Hippocampal formation (tissue), 2 donors: ENCODE measurements around the gene PMEPA1.
A peak's percentile ranks its signal among the peaks of the same experiment; 100 is the strongest.

Source experiments
- DNase-seq, 2 donors: peaks; one replicate each; lab custom pipeline; 2025; lab: John Stamatoyannopoulos, UW

PMEPA1 gene, protein sequence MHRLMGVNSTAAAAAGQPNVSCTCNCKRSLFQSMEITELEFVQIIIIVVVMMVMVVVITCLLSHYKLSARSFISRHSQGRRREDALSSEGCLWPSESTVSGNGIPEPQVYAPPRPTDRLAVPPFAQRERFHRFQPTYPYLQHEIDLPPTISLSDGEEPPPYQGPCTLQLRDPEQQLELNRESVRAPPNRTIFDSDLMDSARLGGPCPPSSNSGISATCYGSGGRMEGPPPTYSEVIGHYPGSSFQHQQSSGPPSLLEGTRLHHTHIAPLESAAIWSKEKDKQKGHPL

GRCh38 chr20:57709823-57710799 is at the start of gene PMEPA1:
Gene PMEPA1, minus strand, starts transcription at chr20:57710015. Its CDS starts 433 bp downstream, at chr20:57709582.
- DNase-seq, result peak; percentile 69 to 86

DNA sequence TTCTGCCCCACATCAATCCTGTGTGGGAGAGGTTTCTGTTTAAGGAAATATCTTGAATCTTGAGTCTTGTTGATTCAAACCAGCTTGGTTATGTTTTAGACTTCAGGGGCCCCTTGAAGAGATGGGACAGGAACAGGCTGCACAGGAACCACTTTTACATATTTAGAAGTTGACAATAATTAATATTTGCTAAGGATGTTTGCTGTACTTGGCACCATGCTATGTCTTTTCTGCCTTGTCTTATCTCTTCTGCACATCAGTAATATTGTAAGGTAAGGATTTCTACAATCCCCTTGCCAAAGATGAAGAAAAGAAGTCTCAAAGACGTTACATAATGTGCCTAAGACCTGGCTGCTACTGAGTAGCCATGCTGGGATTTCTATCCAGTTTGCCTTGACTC is 48.0 kb upstream of the PMEPA1 start:
- no peak for DNase-seq

- DNase-seq, result no peak
Measured at GRCh38 chr20:57756921-57757320, 47.1 kb upstream of the PMEPA1 start.

GRCh38 chr20:57756213-57756612 is 46.4 kb upstream of the PMEPA1 start:
- DNase-seq, result no peak

DNA sequence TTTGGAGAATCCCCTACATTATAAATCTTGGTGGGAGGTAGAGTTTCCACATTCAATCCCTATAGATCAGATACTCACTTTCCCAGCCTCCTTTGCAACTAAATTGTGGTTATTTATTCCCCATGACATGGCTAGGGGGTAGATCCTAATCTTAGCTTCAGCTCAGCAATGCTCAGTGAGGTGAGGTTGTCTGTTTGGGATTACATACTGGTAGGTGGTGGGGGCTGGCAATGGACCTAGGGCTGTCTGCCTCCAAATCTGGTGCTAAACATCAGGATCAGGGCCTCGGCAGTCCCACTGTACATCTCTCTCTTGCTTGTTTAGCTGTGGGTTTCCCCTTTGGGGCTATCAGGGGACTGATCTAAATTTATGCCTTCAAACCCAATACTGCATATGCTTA is 45.8 kb upstream of the PMEPA1 start:
- DNase-seq, result no peak

- no peak for DNase-seq
Measured at GRCh38 chr20:57754190-57754589, 44.4 kb upstream of the PMEPA1 start.

DNA sequence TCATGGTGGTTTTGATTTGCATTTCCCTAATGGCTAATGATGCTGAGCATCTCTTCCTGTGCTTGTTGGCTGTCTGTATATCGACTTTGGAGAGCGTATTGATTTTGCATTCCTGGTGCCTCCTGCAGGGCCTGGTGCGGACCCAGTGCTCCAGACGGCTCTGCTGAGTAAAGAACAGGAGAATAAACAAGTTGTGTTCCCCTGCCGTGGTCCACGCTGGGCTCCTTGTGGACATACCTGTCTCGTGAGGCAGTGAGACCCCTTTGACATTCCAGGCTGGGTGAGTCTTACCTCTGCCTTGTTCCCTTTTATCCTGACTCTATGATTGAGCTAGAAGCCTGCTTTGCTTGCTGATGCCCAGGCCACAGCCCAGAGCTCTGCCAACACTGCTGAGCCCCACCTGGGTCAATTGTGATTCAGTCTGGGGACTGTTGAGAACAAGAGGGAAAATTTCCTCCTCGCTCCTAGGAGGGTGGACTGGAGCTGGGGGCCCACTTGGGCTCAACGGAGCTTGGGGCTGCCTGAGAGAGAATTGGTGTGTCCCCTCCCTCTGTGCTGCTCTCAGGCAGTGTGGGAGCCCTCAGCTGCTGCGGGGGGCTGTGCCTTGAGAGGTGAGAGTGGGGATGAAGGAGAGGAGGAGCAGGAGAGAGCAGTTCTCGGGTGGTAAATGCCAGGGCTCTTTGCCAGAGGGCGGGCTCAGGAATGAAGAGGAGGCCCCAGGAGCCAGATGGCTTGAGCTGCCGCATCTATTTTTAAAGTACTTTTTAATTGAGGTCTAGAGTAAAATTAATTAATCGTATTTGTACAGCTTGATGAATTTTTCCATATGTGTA is 43.7 kb upstream of the PMEPA1 start:
- no peak for DNase-seq

DNA sequence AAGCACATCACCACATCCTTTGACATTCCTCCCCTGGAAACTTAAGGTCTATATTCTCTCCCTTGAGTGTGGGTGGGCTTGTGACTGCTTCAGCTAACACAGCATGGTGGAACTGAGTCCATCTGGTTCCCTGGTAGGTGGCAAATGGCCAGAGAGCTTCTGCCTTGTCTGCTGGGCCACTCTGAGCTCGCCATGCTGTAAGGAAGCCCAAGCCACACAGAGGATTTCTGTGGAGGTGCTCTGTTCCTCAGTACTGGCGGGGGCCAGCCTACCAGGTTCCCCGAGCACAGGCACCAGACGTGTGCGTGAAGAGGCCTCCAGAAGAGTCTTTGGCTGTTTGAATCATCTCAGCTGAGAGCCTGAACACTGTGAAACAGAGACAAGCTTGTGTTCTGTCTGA is 41.6 kb upstream of the PMEPA1 start:
- no peak for DNase-seq

DNA sequence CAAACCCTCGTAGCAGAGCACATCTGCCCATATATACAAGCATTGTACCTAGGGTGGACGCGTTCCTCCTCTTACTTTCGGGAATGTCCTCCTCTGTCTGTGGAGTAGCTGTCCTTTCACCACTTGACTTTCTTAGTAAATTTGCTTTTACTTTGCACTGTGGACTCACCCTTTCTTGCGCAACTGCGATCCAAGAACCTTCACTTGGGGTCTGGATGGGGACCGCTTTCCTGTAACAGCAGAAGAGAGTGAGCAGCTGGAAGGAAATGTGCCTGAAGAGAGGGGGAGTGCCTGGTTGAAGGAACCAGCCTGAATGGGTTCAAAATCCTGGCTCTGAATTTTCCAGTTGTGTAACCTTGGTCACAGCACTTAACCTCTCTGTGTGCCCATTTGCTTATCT is 40.1 kb upstream of the PMEPA1 start:
- no peak for DNase-seq

DNA sequence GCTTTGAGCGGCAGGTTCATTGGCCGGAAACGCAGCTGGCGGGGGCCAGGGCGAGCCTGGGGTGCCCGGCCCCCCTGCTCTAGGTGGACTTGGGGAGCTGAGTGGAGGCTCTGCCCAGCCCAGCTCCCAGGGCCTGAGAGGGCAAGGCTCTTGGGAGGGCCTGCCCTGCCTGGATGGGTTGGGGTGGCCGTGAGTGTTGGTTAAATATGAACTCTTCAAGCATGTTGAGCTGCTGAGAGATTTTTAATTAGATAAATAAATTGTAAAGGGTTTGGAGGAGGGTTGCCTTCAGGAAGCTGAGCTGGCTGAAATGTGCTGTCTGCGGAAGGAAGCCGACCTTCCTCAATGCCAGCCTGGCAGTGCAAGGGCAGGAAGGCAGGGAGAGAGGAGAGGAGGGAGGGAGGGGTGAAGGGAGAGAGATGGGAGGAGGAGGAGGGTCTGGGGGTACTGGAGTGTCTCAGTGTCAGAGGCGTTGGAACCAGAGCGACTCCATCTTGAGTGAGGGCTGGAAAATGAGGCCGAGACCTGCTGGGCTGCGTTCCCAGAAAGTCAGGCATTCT is 39.4 kb upstream of the PMEPA1 start:
- DNase-seq, result no peak

DNA sequence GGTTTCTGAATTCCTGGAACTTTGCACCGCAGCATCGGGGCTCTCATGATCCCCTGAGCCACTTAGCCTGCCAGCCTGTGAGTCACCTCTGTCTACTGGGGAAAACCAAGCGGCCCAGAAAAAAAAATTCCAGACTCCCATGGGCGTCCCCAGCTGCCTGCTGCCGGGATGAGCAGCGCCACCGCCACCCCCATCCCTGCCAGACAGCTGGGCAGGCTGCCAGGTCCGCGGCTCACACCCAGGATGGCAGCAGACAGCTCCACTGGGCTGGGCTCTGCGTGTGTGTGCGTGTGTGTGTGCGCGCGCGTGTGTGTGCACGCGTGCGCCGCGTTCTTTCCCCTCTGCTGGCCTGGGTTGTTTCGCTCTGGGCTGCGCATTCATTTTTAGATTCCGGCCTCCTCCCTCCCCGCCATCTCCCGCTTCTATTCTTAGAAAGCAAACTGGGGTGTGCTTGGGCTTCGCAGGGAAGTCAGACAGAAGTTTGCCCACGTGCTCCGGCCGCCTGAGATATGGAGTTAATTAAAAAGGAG is 38.9 kb upstream of the PMEPA1 start:
- peak; percentile 26 to 60 for DNase-seq

DNA sequence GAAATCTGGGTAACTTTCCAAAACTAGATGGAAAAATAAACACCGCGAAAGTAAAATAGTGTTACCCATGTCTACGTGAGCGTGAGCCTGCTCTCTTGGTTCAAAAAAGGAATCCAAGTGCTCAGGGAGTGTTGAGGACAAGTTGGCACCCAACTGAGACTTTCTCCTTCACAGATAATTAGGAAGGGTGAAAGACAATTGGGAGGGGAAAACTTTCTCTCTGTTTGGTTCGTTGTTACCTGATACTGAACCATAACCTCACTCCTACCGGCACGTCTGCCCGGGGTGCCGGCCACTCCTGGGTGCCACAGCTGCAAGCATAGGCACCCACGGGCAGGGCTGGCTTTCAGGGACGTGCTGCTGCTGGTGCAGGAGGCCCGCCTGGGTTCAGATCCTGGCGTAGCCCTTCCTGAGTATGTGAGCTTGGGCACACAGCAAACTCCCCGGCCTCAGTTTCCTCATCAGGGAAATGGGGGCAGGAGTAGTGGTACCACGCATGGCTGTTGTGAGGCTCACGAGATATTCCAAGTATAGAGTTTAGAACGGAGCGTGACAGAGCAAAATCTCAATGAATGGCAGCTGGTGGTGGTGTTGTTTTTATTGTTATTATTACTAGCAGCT is 38.2 kb upstream of the PMEPA1 start:
- no peak for DNase-seq

- no peak for DNase-seq
Measured at GRCh38 chr20:57746832-57747404, 37.1 kb upstream of the PMEPA1 start.

DNA sequence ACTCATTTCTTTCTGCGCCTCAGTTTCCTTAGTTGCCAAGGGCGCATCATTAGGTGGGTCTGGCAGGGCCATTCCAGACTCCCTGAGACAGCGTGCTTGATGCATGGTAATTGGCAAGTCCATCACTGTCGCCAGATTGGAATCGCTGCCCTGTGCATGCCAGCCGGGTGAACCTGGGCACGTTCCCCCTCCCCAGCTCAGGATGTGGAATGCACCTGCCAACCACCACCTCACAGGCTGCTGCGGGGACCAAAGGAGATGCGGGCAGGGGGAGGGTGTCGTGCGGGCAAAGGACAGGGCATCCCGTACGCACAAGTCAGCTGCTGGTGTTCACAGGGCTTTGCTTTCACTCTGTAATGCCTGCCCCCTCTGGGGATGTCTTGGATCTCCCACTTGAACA is 36.4 kb upstream of the PMEPA1 start:
- DNase-seq, result no peak

- DNase-seq, result no peak
Measured at GRCh38 chr20:57744206-57744605, 34.4 kb upstream of the PMEPA1 start.

GRCh38 chr20:57743450-57744095 is 33.8 kb upstream of the PMEPA1 start:
- DNase-seq, result no peak

GRCh38 chr20:57742507-57743181 is 32.8 kb upstream of the PMEPA1 start:
- no peak for DNase-seq

- DNase-seq, result no peak
Measured at GRCh38 chr20:57738484-57738883, 28.7 kb upstream of the PMEPA1 start.

GRCh38 chr20:57738053-57738452 is 28.2 kb upstream of the PMEPA1 start:
- DNase-seq, result no peak

- no peak for DNase-seq
Measured at GRCh38 chr20:57737349-57737748, 27.5 kb upstream of the PMEPA1 start.
